Upper lobe of left lung (tissue), 6 donors: ENCODE results near the gene SPRED3. TPM values are rescaled to one million over a fixed set of nuclear protein-coding genes. Genes with fewer than 3 reads are reported as not detected.
A peak's percentile ranks its signal among the peaks of the same experiment; 100 is the strongest.
"Not testable (repeated sequence)": the region's sequence is repeated elsewhere in the genome, so short reads cannot be mapped to it uniquely, and the experiment has no call there.

Source experiments
- ATAC-seq, 2 donors: fragments of 200-7000 bp; cut with Tn5 transposase; one replicate each; pipeline ENCODE4 v1.9.1; 2022; ENCODE audit warnings: mild to moderate bottlenecking in 2 of 2, moderate library complexity in 2 of 2; ENCODE audit not compliant: low FRiP score in 2 of 2
- DNase-seq, 2 donors: peaks; one replicate each; pipeline ENCODE4 v3.0.0-alpha.2; 2019 to 2020
- H3K27ac ChIP-seq, 4 donors: fragments of 200-600 bp; sonication (generic); one replicate each; pipeline ENCODE4 v1.5.1; 2016 to 2019
- H3K27me3 ChIP-seq, 4 donors: fragments of 200-600 bp; sonication (generic); one replicate each; pipeline ENCODE4 v1.5.1; 2017 to 2019
- H3K36me3 ChIP-seq, 4 donors: fragments of 200-600 bp; sonication (generic); one replicate each; pipeline ENCODE4 v1.5.1; 2016 to 2019
- H3K4me1 ChIP-seq, 4 donors: fragments of 200-600 bp; sonication (generic); one replicate each; pipeline ENCODE4 v1.5.1; 2018 to 2019
- H3K4me3 ChIP-seq, 4 donors: fragments of 200-600 bp; sonication (generic); one replicate each; pipeline ENCODE4 v1.5.1; 2017 to 2019; ENCODE audit warnings: mild to moderate bottlenecking in 2 of 4, moderate library complexity in 1 of 4
- H3K9me3 ChIP-seq, 4 donors: fragments of 200-600 bp; sonication (generic); one replicate each; pipeline ENCODE4 v1.5.1; 2018 to 2019
- CTCF ChIP-seq, 6 experiments: fragments of 450-650 bp in 4 of 6; fragments of 200-600 bp in 2 of 6; sonication (generic) in 2 of 6; IDR thresholded peaks; one replicate each; pipeline ENCODE4 v1.5.1; 2016 to 2019; ENCODE audit warnings: antibody characterized with exemption in 6 of 6
- EP300 ChIP-seq, 4 donors: sonication (generic); formaldehyde crosslinking; IDR thresholded peaks; one replicate each; pipeline ENCODE4 v1.5.1; 2017; ENCODE audit warnings: antibody characterized with exemption in 4 of 4, control low read depth in 2 of 4
- POLR2A ChIP-seq, 4 donors: fragments of 450-650 bp; IDR thresholded peaks; one replicate each; pipeline ENCODE4 v1.5.1; 2016 to 2017; ENCODE audit warnings: antibody characterized with exemption in 4 of 4, mild to moderate bottlenecking in 2 of 4
- POLR2AphosphoS5 ChIP-seq, 2 donors: sonication (generic); formaldehyde crosslinking; IDR thresholded peaks; one replicate each; pipeline ENCODE4 v1.5.1; 2017; ENCODE audit warnings: antibody characterized with exemption in 2 of 2
- WGBS, 2 donors: methylation state at CpG; one replicate each; pipeline ENCODE4 v1.1.5; 2017 to 2018; 5-methylcytosine and 5-hydroxymethylcytosine counted together
- total RNA-seq, 6 donors: library from RNA; depleted of rRNA in 4 of 6; stranded (reverse); fragments of >200 nt in 4 of 6; gene quantifications; one replicate each; pipeline versions ENCODE4 v1.1.0 to v1.2.1, GENCODE V29; 2016 to 2021
- donor health status: DM: no; HTN: no; CAD: no; lungs with moderate emphysema.
- donor health status: DM: no; HTN: yes; CAD: no; lungs with severe emphysema.

SPRED3 gene
- total RNA-seq, 6 donors from 2014 or later, result 0.11 to 2.1 (median 0.85) TPM

GRCh38 chr19:38405276-38405675, 16.8 kb downstream of the SPRED3 start:
- DNase-seq, result no peak
- H3K27me3 ChIP-seq, result no peaks in the 10 kb centered on the region
- WGBS, 2 donors, result 87 to 97% methylated on average over 8 of the region's 8 CpGs
- H3K36me3 ChIP-seq, result peaks cover 0 to 42% (median 11%) of the 10 kb centered on the region in 4 donors
- H3K27ac ChIP-seq, result no peak overlapping the region
- no peak for TF ChIP-seq CTCF (IDR thresholded peaks at IDR 0.05)
- no peak for TF ChIP-seq EP300 (IDR thresholded peaks at IDR 0.05)
- no peak for TF ChIP-seq POLR2A (IDR thresholded peaks at IDR 0.05)
- no peak for TF ChIP-seq POLR2AphosphoS5 (IDR thresholded peaks at IDR 0.05)
- no peaks in the 10 kb centered on the region for H3K9me3 ChIP-seq
- H3K4me3 ChIP-seq, result no peak overlapping the region
- ATAC-seq, result no peak
- peaks cover 8 to 17% (median 12%) of the 10 kb centered on the region in 4 donors for H3K4me1 ChIP-seq

- Histone ChIP-seq H3K4me1 (peaks cover 0 to under 1% (median 0%) of the 10 kb centered on the region in 4 donors), H3K36me3 (peaks cover 0 to 45% (median 12%) of the 10 kb centered on the region in 4 donors), H3K27me3 (no peaks in the 10 kb centered on the region), H3K27ac (no peak overlapping the region), H3K4me3 (no peak overlapping the region), H3K9me3 (no peaks in the 10 kb centered on the region)
- TF ChIP-seq POLR2AphosphoS5 (IDR thresholded peaks at IDR 0.05), result no peak
- no peak for TF ChIP-seq EP300 (IDR thresholded peaks at IDR 0.05)
- no peak for TF ChIP-seq POLR2A (IDR thresholded peaks at IDR 0.05)
- TF ChIP-seq CTCF (IDR thresholded peaks at IDR 0.05), result no peak
- peak in 1 of 2 donors; percentile 55 for ATAC-seq
- no peak for DNase-seq
- 66 to 73% methylated on average over 7 of the region's 7 CpGs for WGBS, 2 donors
These were observed 21.2 kb downstream of the SPRED3 start for GRCh38 chr19:38409631-38410133.

- ATAC-seq, H3K27me3 ChIP-seq, H3K27ac ChIP-seq, DNase-seq, H3K4me1 ChIP-seq, H3K9me3 ChIP-seq, H3K4me3 ChIP-seq: not testable (repeated sequence)
- 80 to 90% methylated on average over 6 of the region's 6 CpGs for WGBS, 2 donors
- peaks cover 0 to 38% (median 11%) of the 10 kb centered on the region in 4 donors for H3K36me3 ChIP-seq
These were observed 21.9 kb downstream of the SPRED3 start for GRCh38 chr19:38410407-38410806.

GRCh38 chr19:38411041-38411712, 22.7 kb downstream of the SPRED3 start:
- peak in 1 of 2 donors; percentile 42 for ATAC-seq
- no peaks in the 10 kb centered on the region for H3K9me3 ChIP-seq
- TF ChIP-seq EP300 (IDR thresholded peaks at IDR 0.05), result no peak
- no peak overlapping the region for H3K27ac ChIP-seq
- no peak for DNase-seq
- no peaks in the 10 kb centered on the region for H3K4me1 ChIP-seq
- no peak overlapping the region for H3K4me3 ChIP-seq
- H3K36me3 ChIP-seq, result peaks cover 0 to 31% (median 11%) of the 10 kb centered on the region in 4 donors
- 90% methylated on average over 9 to 13 of the region's 13 CpGs for WGBS, 2 donors
- no peaks in the 10 kb centered on the region for H3K27me3 ChIP-seq

GRCh38 chr19:38411898-38412297, 23.4 kb downstream of the SPRED3 start:
- H3K4me3 ChIP-seq, ATAC-seq, H3K27me3 ChIP-seq, DNase-seq, H3K4me1 ChIP-seq, H3K9me3 ChIP-seq, H3K27ac ChIP-seq: not testable (repeated sequence)
- H3K36me3 ChIP-seq, result peaks cover 0 to 24% (median 6%) of the 10 kb centered on the region in 4 donors
- WGBS, 2 donors, result 86 to 90% methylated on average over 5 of the region's 5 CpGs

GRCh38 chr19:38412491-38412890, 24.0 kb downstream of the SPRED3 start:
- H3K4me3 ChIP-seq, result no peak overlapping the region
- no peak for DNase-seq
- H3K27me3 ChIP-seq, result no peaks in the 10 kb centered on the region
- WGBS, 2 donors, result 91% methylated on average over 4 to 8 of the region's 8 CpGs
- no peak for ATAC-seq
- H3K9me3 ChIP-seq, result no peaks in the 10 kb centered on the region
- H3K4me1 ChIP-seq, result peaks cover 2 to 5% (median 3%) of the 10 kb centered on the region in 4 donors
- no peak overlapping the region for H3K27ac ChIP-seq
- TF ChIP-seq POLR2AphosphoS5 (IDR thresholded peaks at IDR 0.05), result no peak
- no peak for TF ChIP-seq EP300 (IDR thresholded peaks at IDR 0.05)
- TF ChIP-seq CTCF (IDR thresholded peaks at IDR 0.05), result no peak
- TF ChIP-seq POLR2A (IDR thresholded peaks at IDR 0.05), result no peak
- H3K36me3 ChIP-seq, result peaks cover 0 to 18% (median 4%) of the 10 kb centered on the region in 4 donors
